HG03064 (cell line): ENCODE data around the gene TRUB1.

Experiments
- ATAC-seq: cut with Tn5 transposase; IDR thresholded peaks from one replicate; pipeline ENCODE4 v1.9.1; 2021; ENCODE audit warnings: low read depth; ENCODE audit not compliant: unreplicated experiment

Gene TRUB1

GRCh38 chr10:114973997-114974396 lies 36.0 kb downstream of the TRUB1 start:
- ATAC-seq: no peak

- ATAC-seq: no peak
Observed at GRCh38 chr10:114974625-114975024, 36.6 kb downstream of the TRUB1 start.

- no peak for ATAC-seq
Observed at GRCh38 chr10:114975091-114975490, 37.1 kb downstream of the TRUB1 start.

GRCh38 chr10:114982989-114983388 lies 45.0 kb downstream of the TRUB1 start:
- no peak for ATAC-seq

- ATAC-seq: no peak
Observed at GRCh38 chr10:114987995-114988394, 50.0 kb downstream of the TRUB1 start.

GRCh38 chr10:114990586-114990985 lies 52.6 kb downstream of the TRUB1 start:
- ATAC-seq: no peak

- no peak for ATAC-seq
Observed at GRCh38 chr10:114990991-114991390, 53.0 kb downstream of the TRUB1 start.

- no peak for ATAC-seq
Observed at GRCh38 chr10:114992189-114992775, 54.3 kb downstream of the TRUB1 start.

- no peak for ATAC-seq
Observed at GRCh38 chr10:114995468-114996247, 57.7 kb downstream of the TRUB1 start.

GRCh38 chr10:114996542-114996941 lies 58.5 kb downstream of the TRUB1 start:
- ATAC-seq: no peak

- no peak for ATAC-seq
Observed at GRCh38 chr10:114998993-114999392, 61.0 kb downstream of the TRUB1 start.

GRCh38 chr10:115001506-115002381 lies 63.7 kb downstream of the TRUB1 start:
- peak; percentile 81 for ATAC-seq

GRCh38 chr10:115003396-115003795 lies 65.4 kb downstream of the TRUB1 start:
- ATAC-seq: no peak

- no peak for ATAC-seq
Observed at GRCh38 chr10:115004236-115004862, 66.4 kb downstream of the TRUB1 start.

- no peak for ATAC-seq
Observed at GRCh38 chr10:115005771-115006170, 67.8 kb downstream of the TRUB1 start.

- no peak for ATAC-seq
Observed at GRCh38 chr10:115018185-115018931, 80.4 kb downstream of the TRUB1 start.

GRCh38 chr10:115020449-115020848 lies 82.5 kb downstream of the TRUB1 start:
- ATAC-seq: no peak

GRCh38 chr10:115022733-115023132 lies 84.7 kb downstream of the TRUB1 start:
- ATAC-seq: peak; percentile 71

- ATAC-seq: no peak
Observed at GRCh38 chr10:115023715-115024114, 85.7 kb downstream of the TRUB1 start.

GRCh38 chr10:115024371-115024770 lies 86.4 kb downstream of the TRUB1 start:
- ATAC-seq: no peak
